Measurements from ENCODE around the gene TBCB.

DNA sequence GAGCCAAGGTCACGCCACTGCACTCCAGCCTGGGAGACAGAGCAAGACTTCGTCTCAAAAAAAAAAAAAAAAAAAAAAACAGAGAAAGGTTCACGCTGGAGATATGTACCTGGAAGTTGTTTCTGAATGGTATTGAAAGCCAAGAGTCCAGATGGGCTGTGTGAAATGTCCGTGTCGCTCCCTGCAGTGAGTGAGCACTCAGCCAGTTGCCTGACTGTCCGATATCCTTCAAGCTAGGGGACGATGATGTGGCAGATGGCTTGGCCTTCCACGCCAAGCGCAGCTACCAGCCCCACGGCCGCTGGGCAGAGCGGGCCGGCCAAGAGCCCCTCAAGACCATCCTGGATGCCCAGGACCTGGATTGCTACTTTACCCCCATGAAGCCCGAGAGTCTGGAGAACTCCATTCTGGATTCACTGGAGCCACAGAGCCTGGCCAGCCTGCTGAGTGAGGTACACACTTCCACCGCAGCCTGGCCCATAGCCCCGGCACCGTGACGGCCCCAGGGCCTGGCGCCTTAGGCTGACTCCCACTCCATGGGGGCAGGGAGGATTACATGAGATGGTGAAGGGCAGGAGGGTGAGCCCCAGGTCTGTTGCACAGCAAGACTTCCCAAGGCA, 16.0 kb upstream of the TBCB start:
- TF ChIP-seq, protein P1, sequence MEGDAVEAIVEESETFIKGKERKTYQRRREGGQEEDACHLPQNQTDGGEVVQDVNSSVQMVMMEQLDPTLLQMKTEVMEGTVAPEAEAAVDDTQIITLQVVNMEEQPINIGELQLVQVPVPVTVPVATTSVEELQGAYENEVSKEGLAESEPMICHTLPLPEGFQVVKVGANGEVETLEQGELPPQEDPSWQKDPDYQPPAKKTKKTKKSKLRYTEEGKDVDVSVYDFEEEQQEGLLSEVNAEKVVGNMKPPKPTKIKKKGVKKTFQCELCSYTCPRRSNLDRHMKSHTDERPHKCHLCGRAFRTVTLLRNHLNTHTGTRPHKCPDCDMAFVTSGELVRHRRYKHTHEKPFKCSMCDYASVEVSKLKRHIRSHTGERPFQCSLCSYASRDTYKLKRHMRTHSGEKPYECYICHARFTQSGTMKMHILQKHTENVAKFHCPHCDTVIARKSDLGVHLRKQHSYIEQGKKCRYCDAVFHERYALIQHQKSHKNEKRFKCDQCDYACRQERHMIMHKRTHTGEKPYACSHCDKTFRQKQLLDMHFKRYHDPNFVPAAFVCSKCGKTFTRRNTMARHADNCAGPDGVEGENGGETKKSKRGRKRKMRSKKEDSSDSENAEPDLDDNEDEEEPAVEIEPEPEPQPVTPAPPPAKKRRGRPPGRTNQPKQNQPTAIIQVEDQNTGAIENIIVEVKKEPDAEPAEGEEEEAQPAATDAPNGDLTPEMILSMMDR (IDR thresholded peaks at IDR 0.05; ENCODE audit: insufficient read depth, low read length, poor library complexity, severe bottlenecking) = no peak
- no peak for TF ChIP-seq EZH2phosphoT487 (conservative IDR thresholded peaks at IDR 0.05; ENCODE audit: low read length)

Data from SU-DHL-6 (cell line).